ENCODE measurements around the gene C11orf21. TPM values are rescaled to one million over a fixed set of nuclear protein-coding genes. Genes with fewer than 3 reads are reported as not detected.

Gene C11orf21
- total and polyA plus RNA-seq, 9 of the 15 experiments (the other 6 are each of a cell fraction or from before 2014, with no cell fraction given) = 0.10 to 2.6 (median 2.0) TPM

- peak; percentile 29; the same call in 1 of the 2 replicates for TF ChIP-seq CREB3L1 (IDR thresholded peaks at IDR 0.05; ENCODE audit: borderline replicate concordance, low read depth)
- no peak for TF ChIP-seq THAP12 (CRISPR knock-in tag; IDR thresholded peaks at IDR 0.05)
- TF ChIP-seq ZBTB34 (CRISPR knock-in tag; IDR thresholded peaks at IDR 0.05) = 0 out of 2 replicates have a peak, but pooled peaks have one; percentile 33
- no peak for TF ChIP-seq GTF2F1 (IDR thresholded peaks at IDR 0.05; ENCODE audit: low read depth, low read length)
- peak; percentile 93 for TF ChIP-seq FOXM1 (IDR thresholded peaks at IDR 0.05; ENCODE audit: low read depth)
- TF ChIP-seq FOXM1 (CRISPR knock-in tag; IDR thresholded peaks at IDR 0.05; ENCODE audit: low read depth) = no peak
- TF ChIP-seq IRF1 (CRISPR knock-in tag; IDR thresholded peaks at IDR 0.05; ENCODE audit: borderline replicate concordance) = no peak
- no peak for TF ChIP-seq E2F8 (IDR thresholded peaks at IDR 0.05; ENCODE audit: low read depth, partially characterized antibody)
- no peak for TF ChIP-seq ZNF780A (CRISPR knock-in tag; IDR thresholded peaks at IDR 0.05)
- TF ChIP-seq NEUROD1 (IDR thresholded peaks at IDR 0.05; ENCODE audit: borderline replicate concordance, low read depth, low read length, partially characterized antibody) = peak; percentile 82
- TF ChIP-seq NRF1 (conservative IDR thresholded peaks at IDR 0.05 in 1 of 2, IDR thresholded peaks at IDR 0.05 in 1 of 2) = peak in 1 of 2 experiments; percentile 49; a peak in 2 of 4 replicates
- peak; percentile 98 for TF ChIP-seq TEAD4 (IDR thresholded peaks at IDR 0.05; ENCODE audit: low read length)
- TF ChIP-seq TEAD4 (CRISPR knock-in tag; IDR thresholded peaks at IDR 0.05; ENCODE audit: borderline replicate concordance) = no peak
- peak; percentile 47; the same call in 1 of the 2 replicates for TF ChIP-seq KLF6 (CRISPR knock-in tag; IDR thresholded peaks at IDR 0.05; ENCODE audit: borderline replicate concordance)
- TF ChIP-seq PTBP1 (IDR thresholded peaks at IDR 0.05; ENCODE audit: low read depth, low read length) = 0 out of 2 replicates have a peak, but pooled peaks have one; percentile 68
- no peak for TF ChIP-seq ZNF551 (CRISPR knock-in tag; IDR thresholded peaks at IDR 0.05)
- TF ChIP-seq NR4A1 (CRISPR knock-in tag; IDR thresholded peaks at IDR 0.05) = 0 out of 2 replicates have a peak, but pooled peaks have one; percentile 88
- peak; percentile 93 for TF ChIP-seq NR4A1 (tag; IDR thresholded peaks at IDR 0.05)
These were observed 2.1 kb upstream of the C11orf21 start (continued) for GRCh38 chr11:2303627-2304505.

Measured in K562 (cell line).